SK-N-MC (cell line): ENCODE data around the gene DENND1B.
"Not testable (repeated sequence)": the region's sequence is repeated elsewhere in the genome, so short reads cannot be mapped to it uniquely, and the experiment has no call there.

Experiments
- DNase-seq: peaks from one replicate; pipeline ENCODE4 v3.0.0-alpha.2; 2011; ENCODE audit warnings: low read depth, low spot score
- H3K27ac ChIP-seq: fragments of 200-600 bp; sonication (generic); 2 replicates; pipeline ENCODE4 v1.5.1; 2016; ENCODE audit warnings: mixed run types
- H3K36me3 ChIP-seq: fragments of 200-600 bp; sonication (generic); 2 replicates; pipeline ENCODE4 v1.6.1; 2017; ENCODE audit warnings: antibody characterized with exemption, low read length, mixed read lengths; ENCODE audit not compliant: insufficient read depth
- H3K4me3 ChIP-seq: fragments of 200-600 bp; sonication (generic); 2 replicates; pipeline ENCODE4 v1.5.1; 2016
- H3K9ac ChIP-seq: fragments of 200-600 bp; sonication (generic); 2 replicates; pipeline ENCODE4 v1.8.0; 2017; ENCODE audit warnings: mixed run types, mixed read lengths; ENCODE audit not compliant: insufficient read length
- H3K9me3 ChIP-seq: fragments of 200-600 bp; sonication (generic); 2 replicates; pipeline ENCODE4 v1.6.1; 2017; ENCODE audit warnings: low read depth, mild to moderate bottlenecking, antibody characterized with exemption, low read length, moderate library complexity, mixed read lengths
- EZH2 ChIP-seq: fragments of 200-600 bp; sonication (generic); IDR thresholded peaks from one replicate; pipeline ENCODE4 v1.6.1; 2017; ENCODE audit warnings: antibody characterized with exemption
- FOXP2 ChIP-seq: optimal IDR thresholded peaks from 2 replicates; pipeline ENCODE3; 2011; ENCODE audit warnings: mild to moderate bottlenecking, moderate library complexity; ENCODE audit not compliant: insufficient read depth; ENCODE audit errors: extremely low read length, control extremely low read depth
- POLR2AphosphoS5 ChIP-seq: IDR thresholded peaks from 2 replicates; pipeline ENCODE4 v1.6.1; 2012; ENCODE audit warnings: mild to moderate bottlenecking, low read depth, low read length, borderline replicate concordance

Gene DENND1B

DNA sequence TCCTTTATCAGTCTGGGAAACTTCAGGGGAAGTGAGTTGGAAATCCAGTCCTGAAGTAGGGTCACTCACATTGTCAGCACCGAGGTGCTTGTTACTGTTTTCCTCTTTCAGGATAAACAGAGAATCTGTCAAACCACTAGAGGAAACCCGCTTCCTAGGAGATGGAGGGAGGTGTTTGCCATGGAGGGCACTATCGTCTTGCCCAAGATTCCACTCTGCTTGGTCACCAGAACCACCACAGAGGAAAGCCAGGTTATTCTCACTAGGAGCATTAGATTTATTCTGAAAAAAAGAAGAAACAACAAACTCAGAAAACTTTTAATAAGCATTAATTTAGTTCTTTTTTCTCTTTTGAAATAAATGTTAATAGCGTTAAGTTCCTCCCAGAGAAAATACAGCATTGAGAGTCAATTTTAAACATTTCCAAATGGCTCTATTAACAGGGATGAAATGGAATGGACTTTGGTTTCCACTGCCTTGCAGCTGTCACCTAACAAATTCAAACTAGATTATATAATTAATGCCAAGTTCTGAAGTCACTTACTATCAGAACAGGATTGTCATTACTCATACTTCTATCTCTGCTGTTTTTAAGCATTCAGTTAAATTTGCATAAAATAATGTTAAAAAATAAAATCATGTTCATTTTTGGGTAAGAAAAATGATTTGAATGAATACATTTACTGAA lies 264.4 kb downstream of the DENND1B start:
- Histone ChIP-seq H3K9me3 (no peaks in the 10 kb centered on the region), H3K27ac (no peak overlapping the region), H3K4me3 (no peak overlapping the region), H3K9ac (no peak overlapping the region), H3K36me3 (0 out of 2 replicates have a peak, but pooled peaks cover 3% of the 10 kb centered on the region)
- DNase-seq = no peak
- TF ChIP-seq FOXP2 (no peak), EZH2 (no peak), POLR2AphosphoS5 (no peak)

- H3K9me3 ChIP-seq = no peaks in the 10 kb centered on the region
- TF ChIP-seq EZH2 (no peak), FOXP2 (no peak), POLR2AphosphoS5 (no peak)
- no peak overlapping the region for H3K4me3 ChIP-seq
- no peak overlapping the region for H3K9ac ChIP-seq
- H3K36me3 ChIP-seq = no peaks in the 10 kb centered on the region
- no peak overlapping the region for H3K27ac ChIP-seq
- no peak for DNase-seq
These were observed 278.6 kb downstream of the DENND1B start for GRCh38 chr1:197496722-197497121.

GRCh38 chr1:197491505-197491904 lies 283.8 kb downstream of the DENND1B start:
- DNase-seq, H3K36me3 ChIP-seq, H3K9me3 ChIP-seq, H3K27ac ChIP-seq, H3K9ac ChIP-seq, H3K4me3 ChIP-seq: not testable (repeated sequence)

DNA sequence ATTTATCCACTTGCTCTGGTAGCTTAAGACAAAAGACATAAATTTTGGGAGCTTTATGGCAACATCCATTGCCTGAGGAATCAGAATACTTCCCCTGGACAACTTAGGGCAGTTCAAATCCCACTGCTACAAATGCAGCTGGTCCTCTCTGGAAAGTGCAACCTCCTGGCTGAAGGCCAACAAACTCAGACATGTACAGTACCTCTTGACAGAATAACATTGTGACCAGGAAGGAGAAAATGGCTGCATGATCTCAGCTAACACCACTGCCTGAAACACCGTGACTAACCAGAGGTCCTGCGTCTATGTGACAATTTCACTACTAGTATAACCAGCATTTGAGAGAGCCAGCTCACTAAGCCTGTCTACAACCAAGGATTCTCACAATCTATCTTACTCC lies 288.3 kb downstream of the DENND1B start:
- no peak for DNase-seq
- Histone ChIP-seq H3K4me3 (no peak overlapping the region), H3K9me3 (no peaks in the 10 kb centered on the region), H3K27ac (no peak overlapping the region), H3K9ac (no peak overlapping the region), H3K36me3 (no peaks in the 10 kb centered on the region)
- TF ChIP-seq EZH2 (no peak), FOXP2 (no peak), POLR2AphosphoS5 (no peak)

- Histone ChIP-seq H3K9ac (no peak overlapping the region), H3K4me3 (no peak overlapping the region), H3K36me3 (no peaks in the 10 kb centered on the region), H3K9me3 (no peaks in the 10 kb centered on the region), H3K27ac (no peak overlapping the region)
- no peak for DNase-seq
- TF ChIP-seq POLR2AphosphoS5 (no peak), FOXP2 (no peak), EZH2 (no peak)
These were observed 289.5 kb downstream of the DENND1B start for GRCh38 chr1:197485790-197486189.

GRCh38 chr1:197481101-197481500 lies 294.2 kb downstream of the DENND1B start:
- DNase-seq = no peak
- TF ChIP-seq POLR2AphosphoS5 (no peak), EZH2 (no peak), FOXP2 (no peak)
- Histone ChIP-seq H3K9me3 (no peaks in the 10 kb centered on the region), H3K27ac (no peak overlapping the region), H3K9ac (no peak overlapping the region), H3K4me3 (no peak overlapping the region), H3K36me3 (no peaks in the 10 kb centered on the region)

DNA sequence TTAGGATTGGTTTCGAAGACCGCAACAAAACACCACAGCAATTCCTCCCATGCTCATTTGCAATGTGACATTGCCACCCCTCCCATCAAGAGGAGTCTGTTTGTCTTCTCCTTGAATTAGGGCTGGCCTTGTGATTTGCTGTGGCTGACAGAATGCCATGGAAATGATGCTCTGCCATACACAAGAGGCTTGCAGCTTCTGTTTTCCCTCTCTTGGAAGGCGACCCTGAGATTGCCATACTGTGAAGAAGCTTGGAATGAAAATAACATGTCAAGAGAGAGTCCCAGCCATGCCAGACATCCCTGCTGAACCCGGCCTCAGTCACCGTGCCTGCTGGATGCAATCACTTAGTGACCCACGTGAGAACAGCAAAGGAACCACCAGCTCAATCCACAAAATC lies 294.8 kb downstream of the DENND1B start:
- no peak for TF ChIP-seq EZH2
- TF ChIP-seq POLR2AphosphoS5 = no peak
- no peak for TF ChIP-seq FOXP2
- H3K4me3 ChIP-seq = no peak overlapping the region
- no peak for DNase-seq
- H3K9me3 ChIP-seq = no peaks in the 10 kb centered on the region
- no peak overlapping the region for H3K27ac ChIP-seq
- H3K9ac ChIP-seq = no peak overlapping the region
- no peaks in the 10 kb centered on the region for H3K36me3 ChIP-seq

DNA sequence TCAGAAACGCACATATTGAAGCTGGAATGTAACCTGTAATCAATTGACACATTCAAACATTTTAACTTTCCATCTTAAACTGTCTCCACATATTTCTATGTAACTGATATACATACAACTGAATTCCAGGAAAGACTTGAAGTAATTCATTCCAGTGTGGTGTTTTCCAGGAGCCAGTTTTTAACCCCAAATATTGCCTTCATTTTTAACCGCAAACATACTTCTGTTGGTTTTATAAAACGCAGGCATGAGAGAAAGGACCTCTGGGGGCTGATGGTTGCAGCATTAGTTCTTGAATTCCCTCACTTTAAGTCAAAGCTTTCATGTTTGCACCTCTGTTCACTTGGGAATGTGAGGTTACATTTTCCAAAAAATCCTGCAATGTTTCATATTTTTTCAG lies 303.1 kb downstream of the DENND1B start:
- no peak for DNase-seq

More for the DNA sequence above, 303.1 kb downstream of the DENND1B start:
- H3K36me3 ChIP-seq = no peaks in the 10 kb centered on the region
- H3K9me3 ChIP-seq = no peaks in the 10 kb centered on the region
- TF ChIP-seq FOXP2 (no peak), EZH2 (no peak), POLR2AphosphoS5 (no peak)
- no peak overlapping the region for H3K27ac ChIP-seq
- H3K9ac ChIP-seq = no peak overlapping the region
- no peak overlapping the region for H3K4me3 ChIP-seq
